OCI-LY7 (cell line): Measurements from ENCODE around the gene APOBEC3G.

ENCODE experiments used
- EZH2phosphoT487 ChIP-seq: fragments of 200-600 bp; sonication (generic); IDR thresholded peaks from 2 replicates; pipeline ENCODE4 v1.6.1; 2018; ENCODE audit warnings: low read depth, borderline replicate concordance, mild to moderate bottlenecking, mixed run types, antibody characterized with exemption, low read length, moderate library complexity, mixed read lengths
- TF ChIP-seq, protein P1 (sequence below): fragments of 200-600 bp; sonication (generic); conservative IDR thresholded peaks from 2 replicates; pipeline ENCODE4 v1.5.1; 2014; ENCODE audit warnings: mild to moderate bottlenecking, antibody characterized with exemption, low read length, moderate library complexity, mixed read lengths

DNA sequence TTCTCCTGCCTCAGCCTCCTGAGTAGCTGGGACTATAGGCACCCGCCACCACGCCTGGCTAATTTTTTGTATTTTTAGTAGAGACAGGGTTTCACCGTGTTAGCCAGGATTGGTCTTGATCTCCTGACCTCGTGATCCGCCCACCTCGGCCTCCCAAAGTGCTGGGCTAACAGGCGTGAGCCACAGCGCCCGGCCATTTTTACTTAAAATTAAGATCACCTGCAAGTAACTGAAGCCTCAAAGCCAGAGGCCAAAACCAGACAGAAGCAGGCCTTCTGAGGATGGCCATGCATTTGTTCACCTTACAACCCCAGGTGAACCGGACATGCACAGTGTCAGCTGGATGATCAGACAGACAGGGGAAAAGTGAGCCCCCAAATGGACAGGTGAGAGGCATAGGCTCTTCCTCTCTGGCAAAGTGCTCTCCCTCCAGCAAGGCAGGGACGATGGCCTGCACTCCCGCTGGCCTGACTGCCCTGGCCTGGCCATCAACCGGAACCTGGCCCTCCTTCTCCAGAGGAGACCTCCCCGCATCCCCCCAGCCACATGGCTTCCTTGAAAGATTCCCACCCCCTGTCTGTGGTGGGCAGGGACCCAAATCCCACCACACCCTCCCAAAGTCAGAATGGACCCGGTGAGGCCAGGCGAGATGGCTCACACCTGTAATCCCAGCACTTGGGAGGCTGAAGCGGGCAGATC is 45.8 kb downstream of the APOBEC3G start:
- TF ChIP-seq, protein P1, sequence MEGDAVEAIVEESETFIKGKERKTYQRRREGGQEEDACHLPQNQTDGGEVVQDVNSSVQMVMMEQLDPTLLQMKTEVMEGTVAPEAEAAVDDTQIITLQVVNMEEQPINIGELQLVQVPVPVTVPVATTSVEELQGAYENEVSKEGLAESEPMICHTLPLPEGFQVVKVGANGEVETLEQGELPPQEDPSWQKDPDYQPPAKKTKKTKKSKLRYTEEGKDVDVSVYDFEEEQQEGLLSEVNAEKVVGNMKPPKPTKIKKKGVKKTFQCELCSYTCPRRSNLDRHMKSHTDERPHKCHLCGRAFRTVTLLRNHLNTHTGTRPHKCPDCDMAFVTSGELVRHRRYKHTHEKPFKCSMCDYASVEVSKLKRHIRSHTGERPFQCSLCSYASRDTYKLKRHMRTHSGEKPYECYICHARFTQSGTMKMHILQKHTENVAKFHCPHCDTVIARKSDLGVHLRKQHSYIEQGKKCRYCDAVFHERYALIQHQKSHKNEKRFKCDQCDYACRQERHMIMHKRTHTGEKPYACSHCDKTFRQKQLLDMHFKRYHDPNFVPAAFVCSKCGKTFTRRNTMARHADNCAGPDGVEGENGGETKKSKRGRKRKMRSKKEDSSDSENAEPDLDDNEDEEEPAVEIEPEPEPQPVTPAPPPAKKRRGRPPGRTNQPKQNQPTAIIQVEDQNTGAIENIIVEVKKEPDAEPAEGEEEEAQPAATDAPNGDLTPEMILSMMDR = no peak
- no peak for TF ChIP-seq EZH2phosphoT487
